Nucleus accumbens (tissue), 56 donors: Measurements from ENCODE around the gene EPN3.
A peak's percentile ranks its signal among the peaks of the same experiment; 100 is the strongest.

Source experiments
- DNase-seq, 56 donors: peaks; one replicate each; lab custom pipeline; 2025; lab: John Stamatoyannopoulos, UW

EPN3 gene

DNA sequence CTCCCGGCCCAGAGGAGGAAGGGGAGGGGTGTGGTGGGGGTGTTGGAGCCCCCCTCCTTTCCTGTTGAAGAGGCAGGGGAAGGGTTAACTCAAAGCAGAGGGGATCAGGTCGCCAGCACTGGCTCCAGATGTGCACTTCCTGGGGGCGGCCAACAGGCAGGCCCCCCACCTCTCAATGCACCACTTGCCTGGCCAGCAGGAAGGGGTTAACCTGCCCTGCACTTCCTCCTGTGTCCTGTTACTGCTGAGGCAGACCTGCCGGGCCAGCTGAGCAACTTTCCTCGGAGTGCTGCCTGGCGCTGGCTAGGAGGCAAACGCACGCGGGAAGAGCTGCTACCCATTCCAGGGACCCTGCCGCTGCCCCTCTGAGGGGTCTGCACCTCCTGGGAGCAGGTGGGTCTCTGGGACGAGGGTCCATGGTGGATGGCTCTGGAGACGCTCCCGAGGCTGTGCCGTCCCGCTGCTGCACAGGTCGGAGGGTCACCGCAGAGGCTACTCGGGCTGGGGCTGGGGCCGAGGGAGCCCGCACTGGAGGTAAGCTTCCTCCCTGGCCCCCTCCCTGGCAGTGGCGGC is at the start of gene EPN3:
EPN3 (plus strand) TSS at position 284 of the 573 bp plus-strand sequence. CDS start 3,822 bp downstream, outside the sequence.
- DNase-seq: no peak

DNA sequence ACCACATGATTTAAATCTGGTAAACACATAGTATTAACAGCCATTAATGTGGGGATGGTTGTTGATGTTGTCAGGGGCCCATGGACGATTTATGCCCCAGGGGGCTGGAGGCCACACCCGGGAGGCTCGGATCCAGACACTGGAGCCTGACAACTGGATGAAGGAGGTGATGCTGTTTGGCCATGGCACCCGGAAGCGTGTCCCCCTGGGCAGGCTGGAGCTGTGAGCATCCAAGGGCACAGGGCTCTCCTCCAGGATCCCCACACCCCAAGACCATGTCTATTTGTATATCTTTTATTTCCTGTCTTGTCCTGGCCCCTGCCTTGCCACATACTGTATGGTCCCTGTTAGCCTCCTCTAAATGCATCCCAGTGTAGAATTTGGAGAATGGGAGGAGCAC is 49.3 kb upstream of the EPN3 start:
- DNase-seq: no peak

DNA sequence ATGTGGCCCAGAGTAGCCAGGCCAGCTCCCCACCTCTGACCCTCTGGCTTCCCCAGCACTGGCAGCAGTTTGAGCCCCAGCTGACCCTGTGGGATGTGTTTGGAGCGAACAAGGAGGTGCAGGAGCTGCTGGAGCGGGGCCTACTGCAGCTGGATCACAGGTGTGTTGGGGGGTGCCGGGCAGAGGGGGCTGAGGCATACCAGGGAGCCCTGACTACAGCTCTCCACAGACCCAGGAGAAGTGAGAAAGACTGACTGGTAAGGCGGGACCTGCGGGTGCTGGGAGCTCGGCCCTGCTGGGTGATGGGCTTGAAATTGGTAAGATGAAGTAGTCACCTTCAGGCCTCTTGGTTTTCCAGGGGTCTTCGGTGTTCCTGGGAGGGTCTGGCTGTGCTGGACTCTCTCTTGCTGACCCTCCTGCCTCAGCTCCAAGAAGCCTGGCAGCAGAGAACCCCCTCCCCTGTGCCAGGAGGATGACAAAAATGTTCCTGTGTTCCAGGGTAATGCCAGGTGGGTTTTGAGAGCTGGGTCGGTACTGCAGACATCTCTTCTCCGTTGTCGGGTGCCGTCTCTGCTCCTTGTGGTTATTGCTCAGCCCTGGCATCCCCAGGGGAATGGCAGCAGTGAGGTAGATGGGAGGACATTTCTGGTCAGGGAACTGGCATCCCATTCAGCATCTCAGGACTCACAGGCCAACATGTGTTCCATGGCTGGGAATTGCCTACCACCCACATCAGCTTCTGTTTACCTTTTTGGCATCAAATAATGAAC is 48.0 kb upstream of the EPN3 start:
- no peak for DNase-seq

DNA sequence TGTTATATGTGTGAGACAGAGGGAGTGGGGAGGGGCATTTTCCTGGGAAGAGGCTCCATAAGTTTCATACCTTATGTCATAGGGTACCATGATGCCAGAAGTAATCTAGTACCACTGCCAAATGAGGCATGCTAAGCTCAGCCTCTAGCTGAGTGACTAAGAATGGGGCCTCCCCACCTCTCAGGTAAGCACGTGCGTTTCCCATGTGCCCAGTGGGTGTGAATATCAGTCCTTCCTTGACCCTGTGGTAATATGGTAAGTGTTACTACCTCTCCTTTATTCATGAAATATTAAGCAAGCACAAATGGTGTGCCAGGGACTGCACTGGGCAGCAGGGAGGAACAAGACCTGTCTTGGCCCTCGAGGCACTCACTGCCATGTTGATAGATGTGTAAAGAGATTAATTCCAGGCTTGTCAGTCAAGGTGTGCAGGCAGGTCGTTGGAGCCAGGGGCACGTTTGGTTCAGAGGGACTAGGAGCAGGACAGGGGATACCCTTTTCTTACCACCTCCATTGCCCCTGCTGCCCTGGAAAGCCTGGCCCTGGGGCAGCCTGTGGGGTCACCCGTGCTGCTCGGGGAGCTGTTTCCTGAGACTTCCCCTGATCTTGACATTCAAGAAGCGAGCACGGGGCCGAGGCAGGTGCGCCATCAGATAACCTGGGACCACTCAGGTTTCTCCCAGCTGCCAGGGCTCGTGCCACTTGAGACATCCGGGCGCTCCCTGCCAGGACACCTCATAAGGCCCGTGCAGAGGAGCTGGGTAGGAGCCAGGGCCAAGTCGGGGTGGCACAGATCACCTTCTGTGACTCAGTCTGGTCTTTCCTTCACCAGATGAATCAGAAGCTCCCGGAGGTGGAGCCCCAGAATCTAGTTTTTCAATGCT is 45.1 kb upstream of the EPN3 start:
- no peak for DNase-seq

DNA sequence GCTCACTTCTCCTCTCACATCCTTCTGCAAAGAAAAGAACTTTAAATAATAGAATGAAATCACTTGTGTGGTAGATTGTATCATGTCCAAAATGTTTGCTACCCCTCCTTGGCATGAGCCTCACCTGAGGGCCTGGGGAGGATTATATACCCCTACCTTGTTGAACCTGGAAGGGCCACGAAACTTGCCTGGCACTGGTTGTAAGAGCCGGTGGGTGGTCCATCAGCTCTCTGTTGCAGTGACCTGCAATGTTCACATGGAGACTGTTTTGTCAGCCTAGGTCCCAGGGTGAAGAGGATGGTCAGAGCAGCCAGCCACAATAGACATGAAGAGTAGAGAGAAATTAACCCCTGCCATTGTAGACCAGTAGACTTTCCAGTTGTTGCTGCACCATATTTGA is 43.7 kb upstream of the EPN3 start:
- DNase-seq: no peak

DNA sequence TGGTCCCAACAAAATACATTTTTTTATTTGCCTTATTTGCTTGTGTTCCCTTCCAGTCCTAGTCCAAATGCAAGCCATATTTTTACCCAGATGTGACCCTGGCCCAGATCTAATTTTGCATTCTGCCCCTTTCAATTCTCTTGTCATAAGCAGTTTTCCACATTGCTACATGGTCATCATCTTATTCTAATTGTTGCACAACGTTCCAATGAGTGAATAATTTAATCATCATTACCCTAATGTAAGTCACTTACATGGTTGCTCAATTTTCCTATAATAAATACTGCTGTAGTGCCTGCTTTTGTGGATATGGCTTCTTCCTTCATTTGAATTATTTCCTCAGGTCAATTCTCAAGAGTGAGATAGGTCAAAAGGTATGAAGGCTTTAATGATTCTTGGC is 41.0 kb upstream of the EPN3 start:
- no peak for DNase-seq

DNA sequence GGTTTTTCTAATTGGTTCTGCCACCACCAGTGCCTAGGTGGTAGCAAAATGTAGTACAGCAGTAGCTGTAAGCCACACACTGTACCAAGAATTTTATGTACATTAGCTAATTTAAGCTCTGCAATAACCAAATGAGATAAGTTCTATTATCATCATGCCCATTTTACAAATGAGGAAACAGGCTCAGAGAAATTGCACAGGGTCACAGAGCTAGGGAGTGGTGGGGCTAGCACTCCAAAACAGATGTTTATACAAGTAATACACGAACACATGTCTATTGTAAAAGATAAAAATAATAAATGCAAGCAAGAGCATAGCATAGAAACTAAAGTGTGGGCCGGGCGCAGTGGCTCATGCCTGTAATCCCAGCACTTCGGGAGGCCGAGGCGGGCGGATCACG is 40.3 kb upstream of the EPN3 start:
- DNase-seq: no peak

DNA sequence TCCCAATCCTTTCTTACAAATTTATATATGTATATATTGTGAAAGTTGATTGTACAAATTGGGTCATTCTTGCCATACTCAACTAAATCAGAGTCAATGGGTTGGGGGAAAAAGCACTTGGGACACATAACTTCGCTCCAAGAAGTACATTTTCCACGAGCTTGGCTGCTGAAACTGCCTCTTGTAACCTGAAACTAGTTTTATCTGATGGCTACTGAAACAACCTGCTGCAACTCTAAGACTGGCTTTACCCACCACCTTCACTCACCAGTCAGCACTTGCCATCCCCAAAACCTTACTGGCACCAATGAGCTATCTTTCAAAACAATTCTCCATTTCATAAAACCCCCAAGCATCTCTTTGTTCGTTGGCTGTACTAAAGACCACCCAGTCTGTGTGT is 38.8 kb upstream of the EPN3 start:
- DNase-seq: no peak

DNA sequence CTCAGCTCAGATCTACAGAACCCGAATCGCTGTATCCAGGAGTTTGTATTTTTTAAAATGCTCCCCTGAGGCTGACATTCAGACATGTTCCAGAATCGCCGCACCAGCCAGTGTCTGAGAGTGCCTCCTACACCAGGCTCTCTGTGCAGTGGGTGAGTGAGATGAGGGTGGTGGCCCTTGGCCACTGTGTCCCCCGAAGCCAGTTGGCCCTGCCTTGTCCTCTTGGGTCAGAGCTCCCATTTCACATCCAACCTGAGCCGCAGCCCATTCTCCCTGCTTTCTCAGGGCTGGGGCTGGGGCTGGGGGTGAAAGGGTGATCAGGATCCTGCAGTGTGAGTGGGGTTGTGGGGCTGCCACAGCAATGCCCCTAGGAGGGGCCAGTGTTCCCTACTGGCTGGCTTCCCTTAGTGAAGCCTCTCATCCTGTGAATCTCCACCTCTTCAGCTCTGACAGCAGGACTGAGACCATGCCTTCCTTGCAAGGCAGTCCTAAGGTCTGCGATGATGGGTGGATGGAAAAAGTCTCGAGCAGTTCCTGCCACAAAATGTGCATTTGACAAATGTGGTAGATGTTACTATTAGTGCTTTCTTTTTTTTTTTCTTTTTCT is 37.2 kb upstream of the EPN3 start:
- DNase-seq: no peak

DNA sequence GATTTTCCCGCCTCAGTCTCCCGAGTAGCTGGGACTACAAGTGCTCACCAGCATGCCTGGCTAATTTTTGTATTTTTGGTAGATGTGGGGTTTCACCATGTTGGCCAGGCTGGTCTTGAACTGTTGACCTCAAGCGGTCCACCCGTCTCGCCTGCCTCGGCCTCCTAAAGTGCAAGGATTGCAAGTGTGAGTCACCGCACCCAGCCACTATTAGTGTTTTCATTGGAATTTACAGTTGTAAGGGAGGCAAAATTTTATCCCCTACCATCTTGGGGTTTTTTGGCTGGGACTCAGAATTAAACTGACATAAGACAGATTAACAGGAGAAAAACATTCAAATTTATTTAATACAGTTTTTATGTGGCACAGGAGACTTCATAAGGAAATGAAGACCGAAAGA is 36.6 kb upstream of the EPN3 start:
- no peak for DNase-seq

DNA sequence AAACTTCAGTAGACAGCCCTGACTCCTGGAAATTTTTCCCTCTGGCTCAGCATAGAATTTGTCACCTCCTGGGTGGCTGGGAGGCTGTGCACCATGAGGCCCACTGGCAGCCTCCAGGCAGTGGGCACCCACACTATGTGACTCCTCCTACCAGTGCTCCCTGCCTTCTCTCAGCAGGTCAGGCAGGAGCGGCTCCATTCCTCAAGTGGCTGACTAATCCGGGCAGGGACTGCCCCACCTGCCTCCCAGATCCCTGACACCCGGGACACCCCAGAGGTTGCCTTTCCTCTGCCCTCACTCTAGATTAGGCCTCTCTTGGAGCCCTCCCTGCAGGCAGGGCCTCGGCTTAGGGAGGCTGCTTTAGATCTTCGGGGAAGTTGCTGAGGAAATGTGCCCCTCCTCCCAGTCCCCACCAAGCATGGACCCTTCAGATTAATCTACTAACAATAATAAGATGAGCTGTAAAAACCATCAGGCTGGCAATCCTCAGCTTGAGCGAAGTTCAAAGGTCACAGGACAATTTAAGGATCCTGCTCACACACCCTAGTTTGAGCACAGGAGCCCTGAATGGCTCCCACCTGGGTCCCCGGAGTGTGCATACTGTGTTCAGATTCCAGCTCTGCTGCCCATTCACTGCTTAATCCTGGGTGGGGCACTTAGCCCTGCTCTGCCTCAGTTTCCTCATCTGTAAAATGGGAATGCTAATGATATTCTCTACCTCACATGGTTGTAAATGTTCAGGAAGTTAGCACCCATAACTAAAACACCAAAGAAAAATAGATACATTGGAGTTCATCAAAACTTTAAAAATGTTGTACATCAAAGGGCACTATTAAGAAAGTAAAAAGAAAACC is 34.3 kb upstream of the EPN3 start:
- DNase-seq: no peak

DNA sequence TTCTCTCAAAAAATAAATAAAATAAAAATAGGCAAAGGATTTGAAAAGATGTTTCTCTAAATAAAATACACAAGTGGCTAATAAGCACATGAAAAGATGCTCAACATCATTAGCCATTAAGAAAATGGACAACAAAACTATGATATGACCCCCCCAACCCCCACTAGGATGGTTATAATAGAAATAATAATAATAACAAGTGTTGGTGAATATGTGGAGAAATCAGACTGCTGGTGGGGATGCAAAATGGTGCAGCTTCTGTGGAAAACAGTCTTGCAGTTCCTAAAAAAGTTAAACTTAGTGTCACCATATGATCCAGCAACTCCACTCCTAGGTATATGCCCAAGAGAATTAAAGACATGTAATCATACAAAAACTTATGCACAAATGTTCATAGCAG is 33.3 kb upstream of the EPN3 start:
- DNase-seq: no peak

DNA sequence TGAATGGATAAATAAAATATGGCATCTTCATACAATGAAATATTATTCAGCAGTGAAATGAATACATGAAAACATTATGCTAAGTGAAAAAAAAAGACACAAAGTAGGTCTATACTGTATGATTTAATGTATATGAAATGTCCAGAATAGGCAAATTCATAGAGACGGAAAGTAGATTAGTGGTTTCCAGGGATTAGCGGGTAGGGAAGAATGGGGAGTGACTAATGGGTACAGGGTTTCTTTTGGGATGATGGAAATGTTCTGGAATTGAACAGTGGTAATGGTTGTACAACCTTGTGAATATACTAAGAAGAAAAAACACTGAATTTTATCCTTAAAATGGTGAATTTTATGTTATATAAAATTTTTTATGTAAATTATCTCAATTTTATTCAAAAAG is 32.8 kb upstream of the EPN3 start:
- DNase-seq: no peak

DNA sequence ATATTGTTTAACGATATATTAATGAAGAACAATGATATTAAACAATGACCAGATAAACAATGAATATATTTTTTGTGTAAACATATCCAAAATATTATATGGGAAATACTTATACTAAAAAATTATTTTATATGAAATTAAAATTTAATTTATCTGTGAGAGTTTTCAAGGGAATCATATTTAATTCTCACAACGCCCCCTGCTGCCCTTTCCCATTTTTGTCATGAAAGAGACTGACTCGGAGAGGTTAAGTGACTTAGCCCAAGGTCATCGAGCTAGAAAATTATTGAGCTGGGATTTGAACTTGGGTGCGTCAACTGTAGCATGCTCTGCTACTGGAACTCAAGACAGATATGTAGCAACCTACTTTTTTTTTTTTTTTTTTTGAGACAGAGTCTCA is 31.5 kb upstream of the EPN3 start:
- DNase-seq: peak in 1 of 56 donors; percentile 9

DNA sequence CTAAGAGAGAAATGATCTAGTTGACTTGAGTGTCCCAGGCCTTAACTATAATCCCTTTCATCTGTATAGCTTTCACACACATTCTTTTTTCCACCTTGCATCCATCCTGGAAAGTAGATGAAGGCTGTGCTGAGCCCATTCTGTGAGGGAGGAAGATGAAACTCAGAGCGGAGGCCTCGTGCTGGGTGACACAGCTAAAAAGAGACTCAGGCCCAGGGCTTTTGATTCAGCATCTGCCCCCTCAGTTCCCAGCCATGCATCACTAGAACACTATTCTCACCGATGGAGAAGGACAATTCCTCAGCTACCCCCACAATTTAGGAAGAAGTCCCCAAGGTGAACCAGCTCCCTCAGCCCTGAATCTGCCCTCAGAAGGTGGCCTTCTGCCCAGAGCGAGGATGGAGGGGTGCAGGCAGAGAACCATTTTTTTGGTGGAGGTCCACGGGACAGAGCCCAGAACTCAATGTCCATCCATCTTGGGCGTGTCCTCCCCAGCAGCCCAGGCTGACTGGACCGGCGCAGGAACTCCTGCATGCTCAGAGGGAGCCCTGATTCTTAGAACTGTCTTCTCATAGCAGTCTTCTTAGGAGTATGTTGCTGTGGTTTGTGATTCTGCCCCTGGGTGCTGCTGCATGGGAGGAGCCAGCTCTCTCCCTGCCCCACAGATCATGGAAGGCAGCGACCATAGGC is 30.1 kb upstream of the EPN3 start:
- DNase-seq: no peak

DNA sequence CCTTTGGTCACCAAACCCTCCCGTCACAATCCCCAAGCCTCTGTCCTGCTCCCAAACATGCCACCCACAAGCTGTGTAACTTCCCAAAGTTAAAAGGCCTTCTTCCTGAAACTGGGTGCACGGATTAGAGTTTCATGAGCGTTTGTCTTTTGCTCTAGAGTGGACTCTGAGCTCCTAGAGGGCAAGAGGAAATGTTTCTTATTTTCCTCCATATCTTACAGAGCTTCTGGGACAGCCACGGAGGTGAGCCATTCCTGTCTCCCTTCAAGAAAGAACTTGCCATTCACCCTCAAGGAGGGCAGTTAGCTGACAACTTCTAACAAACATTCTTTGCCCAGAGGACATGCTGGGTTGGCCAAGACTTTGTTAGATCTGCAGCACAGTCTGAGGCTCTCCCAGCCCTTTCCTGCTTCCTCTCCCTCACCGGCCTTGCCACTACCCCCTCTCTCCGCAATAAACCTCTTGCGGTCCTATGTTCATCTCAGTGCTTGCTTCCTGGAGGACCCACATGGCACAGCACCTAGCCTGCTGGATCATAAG is 26.9 kb upstream of the EPN3 start:
- no peak for DNase-seq

DNA sequence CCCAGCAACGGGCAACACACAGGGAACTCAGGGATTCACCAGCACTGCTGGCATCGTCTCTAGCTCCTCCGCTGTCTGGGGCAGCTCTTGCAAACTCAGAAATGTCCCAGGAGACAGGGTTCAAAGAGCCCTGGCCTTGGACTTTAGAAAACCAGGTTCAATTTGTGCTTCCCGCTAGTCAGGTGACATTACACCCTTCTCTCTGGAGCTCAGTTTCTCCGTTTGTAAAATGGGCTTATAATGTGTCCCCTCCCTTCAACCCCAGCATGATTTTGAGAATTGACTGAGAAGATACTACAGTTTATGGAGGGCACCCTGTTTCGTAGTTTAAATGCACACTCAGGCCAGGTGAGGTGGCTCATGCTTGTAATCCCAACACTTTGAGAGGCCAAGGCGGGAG is 26.2 kb upstream of the EPN3 start:
- DNase-seq: no peak

DNA sequence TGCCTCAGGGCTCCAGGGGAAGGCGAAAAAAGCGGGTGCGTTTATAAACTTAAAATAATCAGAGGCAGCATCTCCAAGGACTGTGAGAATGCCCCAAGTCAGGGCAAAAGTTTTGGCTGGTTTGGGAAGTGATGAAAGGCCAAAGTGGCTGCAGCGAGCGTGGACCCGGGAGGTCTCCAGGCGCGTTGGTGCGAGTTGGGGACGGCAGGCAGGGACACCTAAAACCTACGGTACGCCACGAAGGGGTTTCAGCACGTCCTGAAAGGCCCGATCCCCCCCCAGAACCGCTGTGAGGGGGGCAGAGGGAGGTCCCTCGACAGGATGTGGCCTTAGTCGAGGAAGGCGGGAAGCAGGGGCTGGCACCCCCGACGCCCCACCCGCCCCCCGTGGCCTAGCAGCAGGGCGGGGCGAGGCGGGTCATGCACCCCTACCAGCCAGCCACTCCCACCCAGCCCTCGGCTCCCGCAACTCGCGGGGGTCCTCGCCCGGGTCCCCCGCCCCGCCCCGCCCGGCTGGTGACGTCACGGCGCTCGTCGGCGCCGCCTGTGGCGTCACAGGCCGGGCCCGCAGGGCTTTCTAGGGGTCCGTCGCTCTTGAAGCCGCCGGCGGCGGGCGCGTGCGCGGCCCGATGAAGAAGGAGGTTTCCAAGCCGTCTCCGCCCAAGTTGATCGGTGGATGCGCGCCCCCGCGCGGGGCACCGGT is 24.5 kb upstream of the EPN3 start, which contains the start of gene MYCBPAP:
MYCBPAP (plus strand) TSS at position 569 of the 702 bp plus-strand sequence. CDS start 236 bp downstream, outside the sequence.
- DNase-seq: peak in 50 of 56 donors; percentile 29 to 87 (median 62)
